DOHH2 (cell line): ENCODE measurements around the gene CNTN4.

ENCODE experiments used
- CTCF ChIP-seq: fragments of 200-600 bp; sonication (generic); IDR thresholded peaks from one replicate; pipeline ENCODE4 v1.5.1; 2014; ENCODE audit warnings: antibody characterized with exemption, mild to moderate bottlenecking, low read depth, low read length; ENCODE audit not compliant: poor library complexity, severe bottlenecking
- EZH2phosphoT487 ChIP-seq: fragments of 200-600 bp; sonication (generic); IDR thresholded peaks from 2 replicates; pipeline ENCODE4 v1.6.1; 2017; ENCODE audit warnings: borderline replicate concordance, mild to moderate bottlenecking, antibody characterized with exemption, low read length, moderate library complexity, mixed read lengths

GRCh38 chr3:2623436-2623835, 524.8 kb downstream of the CNTN4 start:
- TF ChIP-seq CTCF = no peak
- TF ChIP-seq EZH2phosphoT487 = no peak
